ENCODE results near the gene RASGRP1. TPM values are rescaled to one million over a fixed set of nuclear protein-coding genes. Genes with fewer than 3 reads are reported as not detected.

Gene RASGRP1
- total RNA-seq, 1 experiment from 2014 or later: 0.51 TPM

- in situ Hi-C loops (cut with HindIII; ENCODE audit: low pct_unique_long_range_greater_than_20kb, low sequenced_read_pairs) (no loop called here), intact Hi-C loops (cut with micrococcal nuclease; ENCODE audit: unreplicated experiment) (no loop called here)
- Histone ChIP-seq H3K4me3 (ENCODE audit: low read depth in 2 of 2, low read length in 2 of 2) (no peak overlapping the region), H3K27ac (ENCODE audit: low read length) (no peak overlapping the region), H3K27me3 (ENCODE audit: control insufficient read depth, insufficient read depth, low read length) (no peaks in the 10 kb centered on the region), H3K4me1 (ENCODE audit: control insufficient read depth, insufficient read depth, low read length) (no peaks in the 10 kb centered on the region), H3K9me3 (ENCODE audit: control insufficient read depth, insufficient read depth, low read depth, low read length) (no peaks in the 10 kb centered on the region), H3K36me3 (ENCODE audit: control insufficient read depth, insufficient read depth, low read length) (peaks cover 8% of the 10 kb centered on the region; the same call in 1 of the 2 replicates)
- ATAC-seq (no peak), DNase-seq (ENCODE audit: low read depth, low spot score) (no peak)
- POLR2A ChIA-PET: no interaction called here
- BruUV-seq (replicated peaks): no TSS peak
- TF ChIP-seq, protein P1, sequence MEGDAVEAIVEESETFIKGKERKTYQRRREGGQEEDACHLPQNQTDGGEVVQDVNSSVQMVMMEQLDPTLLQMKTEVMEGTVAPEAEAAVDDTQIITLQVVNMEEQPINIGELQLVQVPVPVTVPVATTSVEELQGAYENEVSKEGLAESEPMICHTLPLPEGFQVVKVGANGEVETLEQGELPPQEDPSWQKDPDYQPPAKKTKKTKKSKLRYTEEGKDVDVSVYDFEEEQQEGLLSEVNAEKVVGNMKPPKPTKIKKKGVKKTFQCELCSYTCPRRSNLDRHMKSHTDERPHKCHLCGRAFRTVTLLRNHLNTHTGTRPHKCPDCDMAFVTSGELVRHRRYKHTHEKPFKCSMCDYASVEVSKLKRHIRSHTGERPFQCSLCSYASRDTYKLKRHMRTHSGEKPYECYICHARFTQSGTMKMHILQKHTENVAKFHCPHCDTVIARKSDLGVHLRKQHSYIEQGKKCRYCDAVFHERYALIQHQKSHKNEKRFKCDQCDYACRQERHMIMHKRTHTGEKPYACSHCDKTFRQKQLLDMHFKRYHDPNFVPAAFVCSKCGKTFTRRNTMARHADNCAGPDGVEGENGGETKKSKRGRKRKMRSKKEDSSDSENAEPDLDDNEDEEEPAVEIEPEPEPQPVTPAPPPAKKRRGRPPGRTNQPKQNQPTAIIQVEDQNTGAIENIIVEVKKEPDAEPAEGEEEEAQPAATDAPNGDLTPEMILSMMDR (IDR thresholded peaks at IDR 0.05): no peak
- TF ChIP-seq POLR2AphosphoS5 (IDR thresholded peaks at IDR 0.05; ENCODE audit: low read depth, low read length): no peak
- no peak for TF ChIP-seq TCF7L2 (IDR thresholded peaks at IDR 0.05; ENCODE audit: low read depth, low read length)
- no peak for TF ChIP-seq SIN3A (IDR thresholded peaks at IDR 0.05; ENCODE audit: borderline replicate concordance, insufficient read depth, low read depth, low read length)
- no peak for TF ChIP-seq REST (IDR thresholded peaks at IDR 0.05; ENCODE audit: insufficient read depth in 1 of 2, low read depth in 2 of 2, low read length in 1 of 2)
- CTCF ChIA-PET: no interaction called here
These were observed 88.5 kb downstream of the RASGRP1 start for GRCh38 chr15:38476120-38476519.

DNA sequence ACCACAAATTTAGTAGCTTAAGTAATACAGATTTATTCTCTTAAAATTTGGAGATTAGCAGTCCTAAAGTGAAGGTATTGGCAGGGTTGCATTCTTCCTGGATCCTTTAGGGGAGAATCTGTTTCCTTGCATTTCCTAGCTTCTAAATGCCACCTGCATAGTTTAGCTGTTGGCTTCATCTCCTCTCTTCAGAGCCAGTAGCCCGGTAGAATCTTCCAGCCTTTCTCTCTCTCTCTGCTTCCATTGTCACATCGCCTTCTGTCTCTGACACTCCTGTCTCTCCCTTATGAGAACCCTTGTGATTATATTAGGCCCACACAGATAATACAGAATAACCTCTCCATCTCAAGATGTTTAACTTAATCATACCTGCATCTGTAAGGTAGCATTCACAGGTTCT, 89.3 kb downstream of the RASGRP1 start:
- no TSS peak for BruUV-seq (replicated peaks)
- no peak for TF ChIP-seq REST (IDR thresholded peaks at IDR 0.05; ENCODE audit: insufficient read depth in 1 of 2, low read depth in 2 of 2, low read length in 1 of 2)
- TF ChIP-seq POLR2AphosphoS5 (IDR thresholded peaks at IDR 0.05; ENCODE audit: low read depth, low read length): no peak
- TF ChIP-seq SIN3A (IDR thresholded peaks at IDR 0.05; ENCODE audit: borderline replicate concordance, insufficient read depth, low read depth, low read length): no peak
- no peak for TF ChIP-seq TCF7L2 (IDR thresholded peaks at IDR 0.05; ENCODE audit: low read depth, low read length)
- TF ChIP-seq, protein P1 (IDR thresholded peaks at IDR 0.05): no peak
- ATAC-seq (no peak), DNase-seq (ENCODE audit: low read depth, low spot score) (no peak)
- Histone ChIP-seq H3K9me3 (ENCODE audit: control insufficient read depth, insufficient read depth, low read depth, low read length) (no peaks in the 10 kb centered on the region), H3K4me1 (ENCODE audit: control insufficient read depth, insufficient read depth, low read length) (no peaks in the 10 kb centered on the region), H3K4me3 (ENCODE audit: low read depth in 2 of 2, low read length in 2 of 2) (no peak overlapping the region), H3K27ac (ENCODE audit: low read length) (no peak overlapping the region), H3K27me3 (ENCODE audit: control insufficient read depth, insufficient read depth, low read length) (no peaks in the 10 kb centered on the region), H3K36me3 (ENCODE audit: control insufficient read depth, insufficient read depth, low read length) (peaks cover 4% of the 10 kb centered on the region; the same call in 1 of the 2 replicates)
- ChIA-PET POLR2A (no interaction called here), CTCF (no interaction called here)
- in situ Hi-C loops (cut with HindIII; ENCODE audit: low pct_unique_long_range_greater_than_20kb, low sequenced_read_pairs) (no loop called here), intact Hi-C loops (cut with micrococcal nuclease; ENCODE audit: unreplicated experiment) (loop anchor here (2.0 kb wide), 1 partner anchor 215 kb away; no protein-coding TSS in a partner anchor)
